GM18858 (cell line): Measurements from ENCODE around the gene CNOT9.

Experiments
- ATAC-seq: cut with Tn5 transposase; IDR thresholded peaks from one replicate; pipeline ENCODE4 v1.9.1; 2021; ENCODE audit not compliant: unreplicated experiment

Gene CNOT9

GRCh38 chr2:218577482-218578220 is 9.0 kb downstream of the CNOT9 start:
- ATAC-seq: no peak

GRCh38 chr2:218578272-218578877 is 9.7 kb downstream of the CNOT9 start:
- no peak for ATAC-seq

GRCh38 chr2:218582076-218582475 is 13.4 kb downstream of the CNOT9 start:
- ATAC-seq: no peak

GRCh38 chr2:218583983-218584850 is 15.6 kb downstream of the CNOT9 start:
- no peak for ATAC-seq

GRCh38 chr2:218585541-218585940 is 16.9 kb downstream of the CNOT9 start:
- no peak for ATAC-seq

GRCh38 chr2:218605432-218605831 is 36.8 kb downstream of the CNOT9 start:
- no peak for ATAC-seq

GRCh38 chr2:218607436-218608115 is 38.9 kb downstream of the CNOT9 start, which contains the start of gene PLCD4:
Gene PLCD4 (plus strand): TSS chr2:218607899. CDS start chr2:218615740, 7,841 bp downstream.
- no peak for ATAC-seq

- no peak for ATAC-seq
Observed at GRCh38 chr2:218615868-218616315, 47.3 kb downstream of the CNOT9 start.

GRCh38 chr2:218618102-218618860 is 49.6 kb downstream of the CNOT9 start:
- ATAC-seq: no peak

GRCh38 chr2:218621007-218621406 is 52.4 kb downstream of the CNOT9 start:
- no peak for ATAC-seq

- no peak for ATAC-seq
Observed at GRCh38 chr2:218622606-218623365, 54.1 kb downstream of the CNOT9 start.

- no peak for ATAC-seq
Observed at GRCh38 chr2:218623366-218623705, 54.7 kb downstream of the CNOT9 start.

- no peak for ATAC-seq
Observed at GRCh38 chr2:218626369-218626768, 57.7 kb downstream of the CNOT9 start.

- no peak for ATAC-seq
Observed at GRCh38 chr2:218627939-218628338, 59.3 kb downstream of the CNOT9 start.

- ATAC-seq: no peak
Observed at GRCh38 chr2:218631837-218632236, 63.2 kb downstream of the CNOT9 start.

- ATAC-seq: no peak
Observed at GRCh38 chr2:218635719-218636118, 67.1 kb downstream of the CNOT9 start.

GRCh38 chr2:218638372-218638771 is 69.7 kb downstream of the CNOT9 start:
- ATAC-seq: no peak

GRCh38 chr2:218642121-218642656 is 73.5 kb downstream of the CNOT9 start:
- no peak for ATAC-seq

- ATAC-seq: no peak
Observed at GRCh38 chr2:218642786-218643185, 74.1 kb downstream of the CNOT9 start.
